GM19468 (cell line): ENCODE data around the gene SOCS6.

Source experiments
- ATAC-seq: cut with Tn5 transposase; IDR thresholded peaks from one replicate; pipeline ENCODE4 v1.9.1; 2021; ENCODE audit warnings: mild to moderate bottlenecking, moderate library complexity, moderate number of reproducible peaks; ENCODE audit not compliant: unreplicated experiment; ENCODE audit errors: extremely low read depth

The SOCS6 gene

DNA sequence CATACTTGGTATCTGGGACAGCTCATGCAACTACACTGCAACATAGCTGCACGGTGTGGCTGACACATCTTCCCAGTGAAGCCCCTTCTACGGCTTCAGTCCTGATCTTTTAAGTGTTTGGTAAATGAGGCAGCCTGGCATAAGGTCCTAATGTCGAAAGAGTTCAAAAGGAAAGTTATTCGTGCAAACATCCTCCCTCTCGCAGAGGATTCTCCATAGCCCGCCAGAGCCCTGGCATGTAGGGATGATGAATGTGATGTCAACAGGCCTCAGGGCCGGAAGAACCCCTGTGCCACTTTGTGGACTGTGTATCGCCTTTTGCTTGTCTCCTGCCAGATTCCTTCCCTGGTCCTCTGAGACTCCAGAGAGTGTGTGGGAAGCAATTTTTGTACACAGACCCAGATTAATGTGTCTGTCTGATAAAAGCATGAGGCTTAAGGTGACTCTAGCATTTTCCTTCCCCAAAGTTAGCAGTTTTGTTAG is 88.5 kb downstream of the SOCS6 start:
- no peak for ATAC-seq

DNA sequence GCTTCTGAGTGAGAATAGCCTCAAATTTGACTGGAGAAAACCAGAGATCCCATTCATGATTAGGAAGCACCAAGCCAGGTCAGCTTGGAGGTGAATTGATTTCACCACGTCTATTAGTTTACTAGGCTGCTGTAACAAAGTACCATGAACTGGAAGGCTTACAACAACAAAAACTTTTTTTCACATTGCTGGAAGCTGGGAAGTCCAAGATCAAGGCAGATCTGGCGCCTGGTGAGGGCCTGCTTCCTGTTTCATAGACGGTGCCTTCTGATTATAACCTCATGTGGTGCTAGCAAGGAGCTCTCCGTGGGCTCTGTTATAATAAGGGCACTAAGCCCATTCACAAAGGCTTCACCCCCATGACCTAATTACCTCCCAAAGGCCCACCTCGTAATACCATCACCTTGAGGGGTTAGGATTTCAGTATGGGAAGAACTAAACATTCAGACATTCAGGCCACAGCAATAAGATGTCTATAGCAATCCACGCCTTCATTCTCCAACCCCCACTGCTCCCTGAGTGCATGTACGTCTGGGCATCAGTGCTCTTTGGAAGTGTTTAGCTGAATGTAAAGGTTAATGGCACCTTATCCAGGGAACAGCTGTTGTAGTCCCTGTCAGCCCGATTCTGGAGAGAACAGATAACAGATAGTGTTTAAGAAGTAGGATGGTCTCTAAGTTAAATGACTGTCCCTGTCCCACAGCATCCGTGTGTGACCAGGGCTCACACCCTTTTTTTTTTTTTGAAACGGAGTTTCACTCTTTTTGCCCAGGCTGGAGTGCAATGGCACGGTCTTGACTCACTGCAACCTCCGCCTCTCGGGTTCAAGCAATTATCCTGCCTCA is 89.2 kb downstream of the SOCS6 start:
- no peak for ATAC-seq
